SKM-1 treated with dmso at 0.1 percent for 144 hours (cell line): ENCODE data around the gene DAAM2.

Experiments used
- DNase-seq: peaks from one replicate; lab custom pipeline; 2025; ENCODE audit not compliant: unreplicated experiment; lab: John Stamatoyannopoulos, UW

The DAAM2 gene

DNA sequence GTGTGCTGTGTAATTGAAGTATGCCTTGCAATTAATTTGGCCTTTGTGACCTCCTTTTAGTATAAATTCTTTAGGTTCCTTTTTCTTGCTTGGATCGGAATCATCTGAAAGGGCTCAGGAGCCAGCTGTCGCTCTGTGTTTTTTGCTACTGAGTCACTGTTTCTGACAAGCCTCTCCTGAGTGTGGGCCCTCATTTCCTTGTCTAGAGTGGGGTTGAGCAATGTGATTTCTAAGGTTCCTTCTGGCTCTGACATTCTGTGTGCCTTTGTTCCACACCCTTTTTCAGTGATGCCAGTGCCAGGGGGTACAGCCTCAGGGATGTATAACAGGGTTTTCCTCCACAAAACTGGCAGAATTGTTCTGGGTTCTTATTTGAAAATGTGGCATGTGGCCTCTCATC is 26.5 kb downstream of the DAAM2 start:
- DNase-seq = peak; percentile 80

DNA sequence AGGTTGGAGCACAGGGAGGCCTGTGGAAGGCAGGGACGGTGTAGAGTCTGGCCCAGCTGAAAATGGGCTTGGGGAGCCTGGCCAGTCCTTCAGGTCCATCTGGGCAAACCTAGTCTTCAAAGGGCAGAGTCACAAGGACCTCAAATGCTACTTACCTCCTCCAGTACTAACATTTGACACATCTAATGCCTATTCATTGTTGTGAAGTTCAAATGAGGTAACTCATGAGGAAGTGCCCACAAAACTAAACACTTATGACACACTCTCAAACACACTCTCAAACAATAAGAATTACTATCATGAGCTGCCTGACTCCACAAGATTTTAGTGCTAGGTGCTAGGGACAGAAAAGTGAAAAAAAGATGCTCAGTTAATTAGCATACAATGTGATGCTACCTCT is 27.1 kb downstream of the DAAM2 start:
- DNase-seq = peak; percentile 39

DNA sequence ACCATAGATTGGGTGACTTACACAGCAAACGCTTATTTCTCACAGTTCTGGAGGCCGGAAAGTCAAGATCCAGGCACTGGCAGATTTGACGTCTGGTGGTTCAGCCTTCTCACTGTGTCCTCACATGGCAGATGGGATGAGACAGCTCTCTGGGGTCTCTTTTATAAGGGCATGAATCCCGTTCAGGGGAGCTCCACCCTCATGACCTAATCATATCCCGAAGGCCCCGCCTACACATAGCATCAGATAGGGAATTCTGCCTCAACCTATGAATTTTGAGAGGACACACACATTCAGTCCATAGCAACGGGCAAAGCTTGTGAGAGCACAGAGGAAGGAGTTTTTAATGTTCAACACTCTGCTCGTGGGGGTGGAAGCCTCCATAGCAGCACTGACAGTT is 27.5 kb downstream of the DAAM2 start:
- no peak for DNase-seq

DNA sequence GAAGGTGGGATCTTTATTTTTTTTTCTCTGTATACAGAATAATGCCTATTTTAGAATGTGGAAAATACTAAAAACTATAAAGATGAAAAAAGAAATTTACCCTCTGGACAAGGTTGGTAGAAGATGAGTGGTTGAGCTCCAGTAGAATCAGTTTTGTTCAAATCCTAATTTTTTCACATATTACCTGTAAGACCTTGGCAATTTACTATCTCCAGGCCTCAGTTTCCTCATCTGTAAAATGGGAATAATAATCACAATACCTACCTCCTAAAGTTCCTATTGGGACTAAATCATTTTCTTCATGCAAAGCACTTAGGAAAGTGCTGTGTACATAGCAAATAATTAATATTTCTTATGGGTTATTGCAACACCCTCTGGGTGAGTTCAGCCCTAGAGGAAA is 28.4 kb downstream of the DAAM2 start:
- no peak for DNase-seq

DNA sequence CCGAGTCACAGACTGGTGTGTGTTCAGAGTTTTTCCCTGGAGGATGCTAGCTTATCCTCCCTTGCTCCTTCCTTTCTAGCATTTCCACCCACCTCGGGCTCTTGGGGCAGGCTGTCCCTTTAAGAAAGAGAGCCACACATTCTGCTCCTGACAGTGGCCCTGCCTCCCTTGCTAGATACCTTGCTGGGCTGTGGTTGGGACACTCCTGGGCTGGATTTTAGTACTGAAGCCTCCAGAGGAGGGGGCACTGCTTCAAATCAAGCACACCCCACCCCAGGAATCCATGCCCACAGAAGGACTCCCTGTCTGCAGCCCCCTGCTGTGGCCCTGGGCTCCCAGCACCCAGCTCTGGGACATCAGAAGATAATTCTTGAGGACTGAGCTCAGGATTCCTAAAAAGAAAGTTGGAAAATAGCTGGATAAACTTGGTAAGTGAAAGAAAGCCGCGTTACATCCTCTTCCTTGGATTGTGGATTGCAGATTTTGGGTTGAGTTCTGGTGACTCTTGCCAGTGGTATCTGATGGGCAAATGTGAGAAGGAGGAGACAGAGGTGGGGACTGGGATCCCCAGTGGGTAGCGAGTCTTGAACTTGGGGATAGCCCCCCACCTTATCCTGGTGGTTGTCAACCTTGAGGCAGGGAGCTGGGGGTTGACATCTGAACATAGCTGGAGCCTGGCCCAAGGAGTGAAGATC is 29.0 kb downstream of the DAAM2 start:
- DNase-seq = no peak

DNA sequence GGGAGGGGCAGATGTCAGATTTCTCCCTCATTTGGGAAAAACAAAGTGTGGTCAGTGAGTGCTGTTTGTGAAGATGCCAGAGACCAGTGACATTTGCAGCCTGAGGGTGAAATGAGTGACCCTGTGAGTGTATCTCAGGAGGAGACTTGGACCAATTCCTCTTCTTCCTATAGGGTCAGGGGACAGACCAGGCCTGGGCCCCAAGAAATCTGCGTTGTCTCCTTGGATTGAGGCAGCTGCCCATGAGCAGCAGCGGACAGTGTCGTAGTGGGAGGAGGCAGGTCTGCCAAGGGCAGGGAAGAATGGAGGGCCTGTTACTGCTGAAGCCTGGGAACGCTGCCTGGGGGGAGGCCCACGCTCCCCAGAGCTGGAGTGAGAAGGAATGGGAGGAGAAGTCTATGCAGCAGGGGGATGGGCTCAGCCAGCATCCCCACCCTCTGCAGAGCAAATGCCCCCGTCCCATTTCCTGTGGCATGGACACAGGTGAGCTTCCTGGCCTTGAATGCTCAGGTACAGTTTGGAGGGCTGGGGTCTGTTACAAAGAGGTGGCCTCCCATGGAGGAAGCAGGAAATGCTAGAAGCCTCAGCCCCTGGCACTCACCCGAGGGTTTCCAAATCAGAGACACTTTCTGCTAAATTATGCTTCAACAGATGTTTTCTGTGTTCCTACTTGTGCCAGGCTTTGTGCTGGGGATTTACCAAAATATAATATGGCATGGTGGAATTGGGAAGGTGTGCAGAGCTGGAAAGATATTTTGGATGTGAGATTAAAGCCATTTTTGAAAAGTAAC is 29.8 kb downstream of the DAAM2 start:
- no peak for DNase-seq

DNA sequence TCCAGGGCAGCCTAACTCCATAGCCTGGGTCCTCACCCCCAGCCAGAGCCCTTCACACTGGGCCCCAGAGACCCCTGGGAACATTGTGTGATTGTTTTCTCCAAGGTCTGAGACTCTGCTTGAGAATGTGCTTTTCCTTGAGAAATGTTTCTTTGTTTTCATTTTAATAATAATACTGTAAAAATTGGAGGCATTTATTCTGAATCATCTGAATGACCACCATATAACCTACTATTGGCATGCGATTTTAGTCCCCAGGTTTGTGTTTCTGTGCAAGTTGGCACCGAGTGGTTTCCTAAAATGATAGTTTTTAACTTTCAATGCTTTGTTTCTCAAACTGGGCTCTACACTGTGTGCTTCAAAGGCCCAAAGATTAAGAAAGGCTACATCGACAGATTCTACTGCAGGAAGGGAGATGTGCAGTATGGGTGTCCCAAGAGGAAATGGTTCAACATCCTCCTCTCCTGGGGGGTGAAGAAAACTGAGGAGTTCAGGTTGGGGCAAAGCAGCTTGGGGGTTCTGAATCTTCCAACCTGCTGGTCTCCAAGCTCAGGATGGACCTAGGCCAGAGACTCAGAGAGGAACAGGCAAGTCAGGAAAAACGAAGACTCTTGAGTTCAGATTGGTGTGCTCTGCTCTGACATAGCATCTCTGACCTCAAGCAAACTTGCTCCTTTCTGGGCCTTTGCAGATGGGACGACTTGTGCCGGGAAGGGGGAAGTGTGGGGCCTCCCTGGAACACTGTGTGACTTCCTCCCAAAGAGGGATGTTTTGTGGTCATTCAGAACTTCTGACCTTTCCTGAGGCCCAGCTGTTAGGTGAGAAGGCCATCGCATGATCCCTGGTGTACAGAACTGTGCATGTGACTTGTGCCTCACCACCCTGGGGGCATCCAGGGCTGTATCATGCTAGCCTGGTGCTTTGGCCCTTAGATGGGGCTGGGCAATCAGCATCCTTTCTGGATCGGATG is 31.0 kb downstream of the DAAM2 start:
- peak; percentile 71 for DNase-seq

DNA sequence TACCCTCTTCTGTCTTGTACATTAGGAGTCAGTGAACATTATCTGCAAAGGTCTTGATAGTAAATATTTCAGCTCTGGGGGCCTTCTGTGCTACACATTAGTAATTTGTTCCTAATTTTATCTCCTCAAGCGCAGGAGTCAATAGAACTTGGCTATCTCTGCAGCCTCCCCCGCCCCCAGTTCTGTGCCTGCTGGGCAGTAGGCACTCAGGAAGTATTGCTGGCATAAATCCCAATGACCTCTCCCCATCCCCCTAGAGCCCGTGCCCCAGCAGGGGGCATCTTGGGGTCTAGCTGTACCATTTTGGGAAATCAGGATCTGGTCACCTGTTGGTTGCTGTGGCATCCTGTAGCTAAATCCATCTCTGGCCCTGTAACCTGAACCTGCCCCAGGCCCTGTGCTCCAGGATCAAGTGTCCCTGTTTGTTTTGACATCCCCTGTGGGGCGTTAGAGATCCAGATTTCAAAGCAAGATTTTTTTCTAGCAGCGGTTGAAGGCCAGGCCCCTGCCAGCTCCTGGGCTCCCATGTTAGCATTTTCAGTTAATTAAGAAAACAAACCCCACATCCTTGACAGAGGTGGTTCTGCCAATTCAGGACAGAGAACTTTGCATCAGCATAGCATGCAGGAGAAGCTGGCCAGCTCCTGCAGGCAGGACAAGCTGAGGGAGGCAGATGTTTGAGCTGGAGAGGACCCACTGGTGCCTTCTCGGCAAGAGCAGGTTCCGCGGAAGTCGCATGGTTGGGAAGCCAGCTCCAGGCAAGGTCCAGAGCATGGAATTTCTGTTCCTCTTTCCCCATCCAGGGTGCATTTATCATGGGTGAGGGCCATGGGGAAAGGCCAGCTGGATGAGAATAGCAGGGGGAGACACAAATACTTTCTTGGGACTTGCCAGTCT is 32.1 kb downstream of the DAAM2 start:
- no peak for DNase-seq

DNA sequence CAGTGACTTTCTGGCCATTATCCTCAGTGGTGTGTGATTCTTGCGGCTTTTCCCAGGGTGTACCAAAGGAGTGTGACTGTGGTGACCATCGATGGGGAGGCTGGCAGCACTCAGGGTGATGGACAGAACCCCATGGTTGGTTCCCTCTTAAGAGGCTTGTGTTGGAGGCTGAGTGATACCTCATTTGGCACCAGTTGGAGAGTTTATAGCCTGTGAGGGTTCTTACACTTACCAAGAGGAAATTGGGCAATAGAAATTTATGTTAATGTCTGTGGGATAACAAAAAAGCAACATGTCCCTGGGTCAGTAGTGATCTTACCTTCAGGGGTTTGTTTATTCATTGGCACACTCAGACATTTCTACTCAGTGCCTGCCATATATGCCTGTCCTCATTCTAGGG is 37.2 kb downstream of the DAAM2 start:
- DNase-seq = no peak

DNA sequence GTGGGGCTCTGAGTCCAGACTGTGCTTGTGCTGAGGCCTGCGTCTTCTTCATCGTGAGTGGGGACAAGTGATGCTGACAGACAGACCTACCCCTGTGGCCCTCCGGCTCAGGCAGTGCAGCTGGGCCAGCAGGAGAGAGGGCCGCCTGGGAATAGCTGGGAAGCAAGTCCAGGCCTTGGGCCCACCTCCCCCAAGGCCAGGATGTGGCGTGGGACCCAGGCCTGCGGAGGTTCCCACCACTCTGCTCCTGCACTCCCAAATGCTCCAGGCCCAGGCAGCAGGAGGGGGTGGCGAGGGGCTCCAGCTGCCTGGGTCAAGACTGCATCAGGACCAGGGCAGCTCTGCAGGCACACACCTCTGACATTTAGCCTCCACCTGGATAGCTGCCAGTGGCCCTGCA is 38.3 kb downstream of the DAAM2 start:
- DNase-seq = no peak

DNA sequence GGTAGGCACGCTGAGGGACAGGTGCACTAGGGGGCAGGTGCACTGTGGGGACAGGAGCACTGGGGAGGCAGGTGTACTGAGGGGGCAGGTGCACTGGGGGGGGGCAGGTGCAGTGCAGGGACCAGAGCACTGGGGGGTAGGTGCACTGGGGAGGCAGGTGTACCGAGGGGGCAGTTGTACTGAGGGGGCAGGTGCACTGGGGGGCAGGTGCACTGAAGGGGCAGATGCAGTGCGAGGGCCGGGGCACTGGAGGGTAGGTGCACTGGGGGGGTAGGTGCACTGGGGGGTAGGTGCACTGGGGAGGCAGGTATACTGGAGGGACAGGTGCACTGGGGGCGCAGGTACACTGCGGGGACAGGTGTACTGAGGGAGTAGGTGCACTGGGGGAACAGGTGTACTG is 39.5 kb downstream of the DAAM2 start:
- DNase-seq = no peak

DNA sequence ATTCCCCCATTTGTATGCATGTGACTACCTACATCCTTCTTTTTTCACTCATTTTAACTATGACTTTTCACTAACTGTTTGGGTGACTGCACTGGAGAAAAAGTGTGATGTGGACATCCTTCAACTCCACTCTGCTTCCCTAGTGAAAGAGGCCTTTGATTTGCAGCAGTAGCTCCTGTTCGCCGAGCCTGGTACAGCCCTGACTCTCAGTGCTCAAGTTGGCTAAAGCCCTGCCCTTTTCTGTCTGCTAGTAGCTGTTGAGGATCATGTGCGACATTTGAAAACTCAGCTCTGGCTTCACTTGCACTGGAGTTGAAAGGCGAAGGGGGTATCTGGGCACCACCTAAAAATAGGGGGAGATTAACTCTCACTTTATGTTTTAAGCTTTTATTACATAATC is 42.1 kb downstream of the DAAM2 start:
- DNase-seq = no peak

DNA sequence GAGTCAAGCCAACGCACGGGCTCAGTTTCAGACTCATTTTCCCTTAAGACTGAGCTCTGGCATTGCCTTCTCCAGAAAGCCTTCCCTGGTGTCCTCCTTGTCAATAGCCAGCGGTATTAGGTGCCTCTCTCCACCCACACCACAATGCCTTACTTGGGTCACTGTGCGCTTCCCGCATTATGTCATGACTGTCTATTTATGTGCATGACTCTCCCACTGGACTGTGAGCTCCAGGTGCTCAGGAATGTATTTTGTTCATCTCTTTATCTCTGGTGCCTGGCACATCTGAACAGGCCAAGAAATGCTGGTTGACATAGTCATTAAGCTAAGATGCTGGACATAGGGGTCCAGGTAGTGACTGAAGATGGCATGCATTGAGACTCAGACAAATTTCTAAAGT is 42.7 kb downstream of the DAAM2 start:
- DNase-seq = no peak

DNA sequence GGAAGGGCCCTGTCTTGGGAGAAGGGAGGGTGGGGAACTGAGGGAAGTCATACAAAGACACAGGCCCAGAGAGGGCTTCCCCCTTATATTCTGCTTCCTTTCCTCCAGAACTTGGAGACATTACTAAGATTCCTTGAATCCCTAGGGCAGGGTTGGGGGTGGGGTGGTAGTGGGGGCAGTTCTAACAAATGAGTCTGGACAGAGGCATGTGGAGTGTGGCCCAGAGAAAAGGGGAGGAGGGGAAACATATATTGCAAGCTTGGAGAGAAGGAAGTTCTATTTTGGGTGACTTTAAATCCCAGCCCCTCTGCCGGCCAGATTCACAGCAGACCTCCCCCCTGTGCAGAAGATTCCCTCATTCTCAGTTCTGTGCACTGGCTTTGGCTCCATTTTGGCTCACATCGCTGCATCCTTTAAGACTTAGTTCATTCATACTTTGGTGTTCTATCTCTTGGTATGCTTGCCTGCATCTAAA is 43.7 kb downstream of the DAAM2 start:
- DNase-seq = no peak

DNA sequence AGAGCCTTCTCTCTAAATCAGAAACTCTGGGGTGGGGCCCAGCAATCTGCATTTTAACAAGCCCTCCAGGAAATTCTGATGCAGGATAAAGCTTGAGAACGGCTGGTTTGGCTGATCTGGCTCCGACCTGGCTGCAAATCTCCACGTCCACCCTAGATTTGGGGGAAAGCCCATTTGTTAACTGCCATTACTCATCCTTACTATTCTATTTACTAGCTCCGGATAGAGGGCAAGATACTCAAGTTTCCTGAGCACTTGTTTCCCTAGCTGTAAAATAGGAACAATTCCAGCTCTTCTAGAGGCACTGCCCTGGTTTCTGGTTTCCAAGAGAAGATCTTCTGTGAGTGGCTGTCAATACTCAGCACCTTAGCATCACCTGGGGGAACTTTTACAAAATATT is 44.4 kb downstream of the DAAM2 start:
- no peak for DNase-seq

DNA sequence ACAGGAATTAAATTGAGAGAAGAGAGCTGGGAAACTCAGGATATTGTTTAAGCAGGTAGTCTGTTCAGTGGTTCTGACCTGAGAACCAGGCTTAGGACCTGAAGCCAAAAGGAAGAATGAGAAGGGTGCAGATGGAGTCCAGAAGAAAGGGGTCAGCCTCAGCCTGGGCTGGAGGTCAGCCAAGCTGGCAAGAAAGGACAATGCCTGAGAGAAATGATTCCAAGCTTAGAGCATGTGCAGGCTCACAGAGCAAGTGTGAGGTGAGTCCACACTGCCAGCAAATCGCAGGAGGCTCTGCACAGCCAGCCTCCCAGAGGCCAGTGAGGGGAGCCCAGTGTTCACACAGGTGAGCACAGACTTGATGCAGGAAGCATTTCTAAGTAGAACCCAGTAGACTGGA is 47.3 kb downstream of the DAAM2 start:
- DNase-seq = no peak

DNA sequence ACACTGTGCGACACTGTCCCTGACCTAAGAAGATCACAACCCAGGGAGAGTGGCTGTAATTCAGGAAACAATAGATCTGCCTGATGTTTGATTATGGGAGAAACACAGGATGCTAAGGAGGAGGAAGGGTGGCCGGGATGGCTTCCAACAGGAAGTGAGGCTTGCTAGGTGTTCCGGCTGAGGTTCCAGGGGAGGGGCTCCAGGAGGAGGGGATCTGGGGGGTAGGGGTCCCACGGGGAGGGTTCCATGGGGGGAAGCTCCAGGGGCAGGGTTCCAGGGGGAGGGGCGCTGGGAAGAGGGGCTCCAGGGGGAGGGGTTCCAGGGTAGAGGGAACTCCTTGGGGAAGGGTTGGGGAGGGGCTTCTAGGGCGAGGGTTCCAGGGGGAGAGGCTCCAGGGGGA is 48.6 kb downstream of the DAAM2 start:
- DNase-seq = no peak

DNA sequence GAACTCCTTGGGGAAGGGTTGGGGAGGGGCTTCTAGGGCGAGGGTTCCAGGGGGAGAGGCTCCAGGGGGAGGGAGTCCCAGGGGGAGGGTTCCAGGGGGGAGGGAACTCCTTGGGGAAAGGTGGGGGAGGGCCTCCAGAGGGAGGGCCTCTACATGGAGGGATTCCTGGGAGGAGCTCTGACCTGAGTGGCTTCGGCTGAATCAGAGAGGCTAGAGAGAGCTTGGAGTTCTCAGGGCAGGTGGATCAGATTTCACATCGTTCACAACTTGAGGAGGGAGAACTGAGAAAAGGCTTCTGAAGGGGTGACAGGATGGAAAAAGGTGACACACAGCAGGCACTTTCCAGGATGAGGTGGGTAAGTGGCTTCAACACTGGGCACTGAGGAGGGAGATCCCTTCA is 49.1 kb downstream of the DAAM2 start:
- no peak for DNase-seq

DNA sequence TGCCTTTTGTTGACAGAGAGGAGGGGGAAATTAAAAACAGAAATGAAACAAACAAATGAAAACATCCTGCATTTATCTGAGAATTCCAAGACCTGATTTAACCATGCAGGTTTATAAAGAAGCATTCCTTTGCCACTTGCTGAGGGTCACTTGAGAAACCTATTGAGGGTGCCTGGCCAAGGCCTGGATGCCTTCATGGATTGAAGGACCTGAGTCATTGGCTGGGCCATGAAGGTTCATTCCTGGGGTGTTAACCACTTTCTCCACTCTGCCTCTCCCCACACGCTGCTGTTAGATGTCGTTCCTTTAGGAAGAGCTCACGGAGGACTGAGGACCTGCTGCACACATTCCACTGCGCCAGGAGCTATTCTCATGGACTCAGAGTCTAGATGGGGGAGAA is 49.7 kb downstream of the DAAM2 start:
- DNase-seq = no peak

DNA sequence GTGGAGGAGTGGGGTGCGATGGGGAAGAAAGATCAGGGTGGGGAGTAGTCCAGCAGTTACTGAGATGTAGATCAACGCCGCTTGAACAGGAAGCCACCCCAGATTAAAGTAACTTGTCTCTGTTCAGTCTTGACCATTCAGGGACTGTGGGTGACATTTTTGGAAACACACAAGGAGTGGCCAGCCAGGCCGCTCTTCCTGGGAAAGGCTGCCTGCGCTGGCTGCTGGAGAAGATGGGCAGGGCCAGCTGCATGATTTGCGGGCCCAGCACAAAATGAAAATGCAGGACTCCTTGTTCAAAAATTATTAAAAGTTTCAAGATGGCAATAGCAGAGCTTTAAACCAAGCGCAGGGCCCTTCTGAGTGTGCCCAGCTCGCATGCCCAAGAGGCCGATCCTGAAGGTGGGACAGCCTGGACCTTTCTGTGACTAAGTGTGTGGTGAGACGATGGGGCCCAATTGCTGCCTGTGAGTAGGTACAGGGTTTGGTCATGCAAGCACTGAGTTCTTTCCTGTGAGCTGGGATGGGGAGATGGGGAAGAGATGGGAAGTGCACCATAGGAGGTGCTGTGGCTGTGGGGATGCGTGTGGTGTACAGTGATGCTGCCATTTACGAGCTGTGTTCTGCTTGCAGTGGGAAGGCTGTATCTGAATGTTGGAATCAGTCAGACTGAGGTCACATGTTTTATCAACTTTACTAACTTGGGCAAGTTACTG is 51.3 kb downstream of the DAAM2 start:
- DNase-seq = no peak
